Ovary (tissue), 9 donors: ENCODE data around the gene SMG9. TPM values are rescaled to one million over a fixed set of nuclear protein-coding genes. Genes with fewer than 3 reads are reported as not detected.

Source experiments
- DNase-seq, 5 donors: peaks; one replicate each; pipeline ENCODE4 v3.0.0-alpha.2; 2019 to 2020
- H3K27ac ChIP-seq, 2 donors: fragments of 200-600 bp; one replicate each; pipeline versions ENCODE4 v1.5.1 to v1.8.0; 2019 to 2022
- H3K27me3 ChIP-seq: fragments of 200-600 bp; one replicate; pipeline ENCODE4 v1.8.0; 2022
- H3K36me3 ChIP-seq: fragments of 200-600 bp; sonication (generic); one replicate; pipeline ENCODE4 v1.5.1; 2019
- H3K4me1 ChIP-seq: one replicate; pipeline ENCODE4 v1.8.1; 2013; ENCODE audit warnings: mild to moderate bottlenecking, moderate library complexity; ENCODE audit not compliant: insufficient read depth
- H3K4me3 ChIP-seq: fragments of 200-600 bp; sonication (generic); one replicate; pipeline ENCODE4 v1.5.1; 2017
- H3K9me3 ChIP-seq, 2 donors: fragments of 200-600 bp in 1 of 2; sonication (generic) in 1 of 2; one replicate each; pipeline versions ENCODE4 v1.5.1 to v1.8.1; 2013 to 2019; ENCODE audit warnings: mild to moderate bottlenecking in 1 of 2, moderate library complexity in 1 of 2
- CTCF ChIP-seq, 3 donors: fragments of 450-650 bp in 2 of 3; fragments of 200-600 bp in 1 of 3; IDR thresholded peaks; one replicate each; pipeline versions ENCODE4 v1.5.1 to v1.8.0; 2016 to 2022; ENCODE audit warnings: antibody characterized with exemption in 3 of 3, mild to moderate bottlenecking in 1 of 3
- EP300 ChIP-seq: sonication (generic); formaldehyde crosslinking; IDR thresholded peaks from one replicate; pipeline ENCODE4 v1.6.1; 2017; ENCODE audit warnings: antibody characterized with exemption
- POLR2A ChIP-seq: fragments of 450-650 bp; IDR thresholded peaks from one replicate; pipeline ENCODE4 v1.6.1; 2017; ENCODE audit warnings: antibody characterized with exemption, mild to moderate bottlenecking, moderate library complexity
- WGBS, 3 donors: extraction: QIAGEN DNeasy Blood & Tissue Kit in 1 of 3; methylation state at CpG; one replicate each; pipeline versions ENCODE4 v1.1.5 to v1.1.7; 2013 to 2017; 5-methylcytosine and 5-hydroxymethylcytosine counted together
- intact Hi-C, 4 donors: fragments of 100-400 bp; cut with DNase I; formaldehyde crosslinking; loops; one replicate each; pipeline versions ENCODE4 v1.11.0 to v1.15.1; 2022 to 2023
- polyA plus RNA-seq, 2 donors: library from polyadenylated mRNA; stranded (reverse); fragments of 200-250 nt in 1 of 2; fragments of 350-450 nt in 1 of 2; fragmentation: Illumina TruSeq in 1 of 2; extraction: RNeasy Lipid Tissue Mini Kit (QIAGEN cat#74804) in 1 of 2; gene quantifications; one replicate each; pipeline ENCODE4 v1.2.3, GENCODE V29; 2013 to 2014
- total RNA-seq, 7 donors: library from RNA; depleted of rRNA in 2 of 7; stranded (reverse); fragments of >200 nt in 2 of 7; fragmentation: NEBNext Ultra II Directional in 3 of 7; extraction: Animal tissue kit (Norgen Biotek cat#: 25700) in 3 of 7; gene quantifications; one replicate each; pipeline versions ENCODE4 v1.1.0 to v1.2.4, GENCODE V29; 2016 to 2023
- donor health status: DM: no; HTN: no; CAD: no; lungs with moderate emphysema.
- donor health status: DM: no; HTN: no; CAD: no.
- donor health status: Bipolar disorder and iron deficiency.
- donor health status: DM: yes; HTN: yes; CAD: no.
- donor health status: DM: no; HTN: no; CAD: no.
- donor health status: DM: yes; HTN: yes; CAD: no.

The SMG9 gene
- total and polyA plus RNA-seq, 9 donors, result 13.9 to 34.8 (median 23.9) TPM

DNA sequence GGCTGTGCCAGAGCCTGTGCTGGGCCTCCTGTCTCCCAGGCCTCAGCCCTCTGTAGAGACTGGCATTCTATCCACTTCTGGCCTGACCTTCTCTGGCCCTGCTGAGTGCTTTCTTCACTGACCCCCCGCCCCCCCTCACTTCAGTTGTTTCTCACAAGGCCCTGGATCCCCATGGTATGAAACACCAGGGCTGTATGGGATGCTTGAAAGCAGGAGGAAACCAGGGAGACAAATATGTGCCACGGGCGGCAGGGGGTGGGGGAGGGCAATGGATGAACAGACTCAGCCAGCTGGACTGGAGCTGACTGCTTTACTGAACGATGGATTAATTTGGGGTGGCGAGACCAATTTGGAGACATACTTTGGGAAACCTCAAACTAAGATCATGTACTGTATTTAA lies 24.8 kb downstream of the SMG9 start:
- Histone ChIP-seq H3K4me1 (no peaks in the 10 kb centered on the region), H3K27ac (no peak overlapping the region), H3K36me3 (no peaks in the 10 kb centered on the region), H3K4me3 (no peak overlapping the region), H3K27me3 (no peaks in the 10 kb centered on the region), H3K9me3 (no peaks in the 10 kb centered on the region)
- WGBS, 3 donors, result 59 to 73% (median 63%) methylated on average over 5 of the region's 5 CpGs
- intact Hi-C loops, result no loop called here
- TF ChIP-seq CTCF (IDR thresholded peaks at IDR 0.05) (no peak), POLR2A (no peak), EP300 (no peak)
- no peak for DNase-seq

DNA sequence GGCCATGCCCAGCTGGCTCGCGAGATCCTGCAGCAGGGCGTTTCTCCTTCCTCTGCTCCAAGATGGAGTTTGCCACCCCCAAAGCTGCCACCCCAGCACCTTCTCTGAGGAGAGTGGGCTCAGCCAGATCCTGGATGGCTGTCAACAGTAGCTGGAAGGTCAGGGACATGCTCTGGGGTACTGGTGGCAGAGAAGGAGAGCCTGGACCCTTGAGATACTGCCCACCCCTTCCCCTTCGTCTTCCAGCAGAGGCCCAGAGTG lies 27.2 kb downstream of the SMG9 start:
- intact Hi-C loops, result no loop called here
- Histone ChIP-seq H3K27ac (no peak overlapping the region), H3K27me3 (no peaks in the 10 kb centered on the region), H3K9me3 (no peaks in the 10 kb centered on the region), H3K4me1 (no peaks in the 10 kb centered on the region), H3K4me3 (no peak overlapping the region), H3K36me3 (no peaks in the 10 kb centered on the region)
- DNase-seq, result no peak
- WGBS, 3 donors, result 72 to 86% (median 82%) methylated on average over 4 of the region's 4 CpGs
- TF ChIP-seq EP300 (no peak), CTCF (IDR thresholded peaks at IDR 0.05) (no peak), POLR2A (no peak)

DNA sequence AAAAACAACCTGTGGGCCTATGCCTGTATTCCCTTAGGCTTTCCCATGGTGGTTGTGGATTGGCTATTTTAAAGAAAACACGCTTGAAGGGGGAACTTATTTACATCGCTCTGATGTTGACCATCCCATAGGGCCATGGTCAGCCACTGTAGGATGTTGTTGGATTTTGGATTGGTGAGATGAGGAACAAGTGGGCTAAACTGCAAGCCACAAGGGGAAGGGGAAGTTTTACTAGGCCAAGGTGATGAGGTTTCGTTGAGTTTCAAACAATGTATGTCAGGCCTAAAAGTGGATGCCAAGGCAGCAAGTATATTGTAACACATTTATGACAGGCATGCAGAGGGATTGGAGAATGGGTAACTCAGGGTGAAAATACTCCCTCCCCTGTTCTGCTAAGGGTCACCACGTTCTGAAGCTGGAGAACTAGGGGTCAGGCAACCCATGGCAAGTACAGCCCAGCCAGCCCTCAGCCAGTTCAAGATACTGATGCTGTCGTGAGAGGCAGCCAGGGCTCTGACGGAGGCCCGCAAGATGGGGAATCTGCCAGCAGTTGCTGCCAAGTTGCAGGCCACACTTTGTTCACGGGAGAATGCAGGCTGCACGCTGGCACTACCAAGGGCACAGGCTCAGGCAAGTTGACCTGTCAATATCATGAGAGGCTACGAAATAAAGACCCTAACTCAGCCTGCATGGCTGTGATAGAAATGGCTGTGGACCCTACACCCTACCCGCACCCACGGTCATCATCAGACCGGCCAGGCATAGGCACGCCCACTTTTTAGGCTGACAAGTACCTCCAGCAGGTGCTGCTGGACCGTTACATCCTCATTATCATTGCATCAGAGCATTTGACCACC lies 27.8 kb downstream of the SMG9 start:
- DNase-seq, result no peak
- Histone ChIP-seq H3K36me3 (no peaks in the 10 kb centered on the region), H3K4me3 (no peak overlapping the region), H3K4me1 (no peaks in the 10 kb centered on the region), H3K9me3 (no peaks in the 10 kb centered on the region), H3K27ac (no peak overlapping the region), H3K27me3 (no peaks in the 10 kb centered on the region)
- intact Hi-C loops, result no loop called here
- WGBS, 3 donors, result 53 to 64% (median 62%) methylated on average over 15 of the region's 15 CpGs
- TF ChIP-seq EP300, result no peak
- no peak for TF ChIP-seq CTCF (IDR thresholded peaks at IDR 0.05)
- TF ChIP-seq POLR2A, result no peak

DNA sequence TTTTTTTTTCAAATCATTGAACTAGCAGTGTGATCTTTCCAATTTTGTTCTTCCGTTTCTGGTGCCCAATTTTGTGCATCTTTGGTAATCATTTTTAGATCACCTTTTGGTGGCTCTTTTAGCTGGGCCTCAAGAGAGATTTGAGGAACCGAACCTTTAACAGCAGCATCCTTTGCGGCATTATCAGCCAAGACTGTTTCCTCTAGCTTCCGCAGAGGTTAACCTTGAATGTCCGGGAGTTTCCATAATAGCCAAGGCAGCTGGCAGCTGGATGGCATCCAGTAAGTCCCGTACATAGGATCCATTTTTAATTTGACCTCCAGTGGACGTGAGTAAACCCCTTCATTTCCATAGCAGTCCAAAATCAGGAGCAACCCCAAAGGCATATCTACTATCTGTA lies 29.3 kb downstream of the SMG9 start:
- no peak for TF ChIP-seq CTCF (IDR thresholded peaks at IDR 0.05)
- TF ChIP-seq EP300, result no peak
- TF ChIP-seq POLR2A, result no peak
- Histone ChIP-seq H3K36me3 (no peaks in the 10 kb centered on the region), H3K4me3 (no peak overlapping the region), H3K27me3 (no peaks in the 10 kb centered on the region), H3K9me3 (no peaks in the 10 kb centered on the region), H3K4me1 (no peaks in the 10 kb centered on the region), H3K27ac (no peak overlapping the region)
- intact Hi-C loops, result no loop called here
- WGBS, 3 donors, result 3 to 14% (median 5%) methylated on average over 7 of the region's 7 CpGs
- no peak for DNase-seq
